ENCODE measurements around the gene FARS2. TPM values are rescaled to one million over a fixed set of nuclear protein-coding genes. Genes with fewer than 3 reads are reported as not detected.

The FARS2 gene
- total RNA-seq, 2 experiments from 2014 or later = 13.8 to 14.3 TPM

DNA sequence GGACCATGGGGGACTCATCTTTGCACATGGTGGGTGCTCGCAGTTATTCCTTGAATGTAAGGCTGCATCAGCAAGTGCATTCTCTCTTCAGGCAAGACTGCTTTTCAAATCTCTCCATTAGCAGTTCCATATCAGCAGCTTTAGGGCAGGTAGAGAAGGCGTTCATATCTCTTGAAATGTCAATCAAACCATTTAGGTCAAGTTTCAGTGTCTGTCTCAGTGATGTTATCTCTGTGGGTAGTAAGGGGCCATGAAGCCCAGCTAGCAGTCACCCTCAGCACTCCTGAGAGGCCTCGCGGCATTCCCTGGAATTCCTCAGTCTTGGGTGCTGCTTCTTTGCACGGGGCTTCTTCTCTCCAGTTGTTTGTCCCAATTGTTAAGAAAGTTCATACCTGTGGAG is 24.2 kb downstream of the FARS2 start:
- Histone ChIP-seq H3K9me2 (ENCODE audit: insufficient read depth, low read length) (no peaks in the 10 kb centered on the region), H3K79me2 (ENCODE audit: insufficient read depth, low read depth, low read length) (no peaks in the 10 kb centered on the region), H2AFZ (ENCODE audit: low read length) (no peak overlapping the region), H3K27ac (ENCODE audit: low read depth, low read length, poor library complexity, severe bottlenecking) (no peak overlapping the region), H3K4me3 (ENCODE audit: low read depth, low read length, poor library complexity, severe bottlenecking) (no peak overlapping the region), H4K20me1 (ENCODE audit: insufficient read depth, low read length) (no peaks in the 10 kb centered on the region), H3K4me2 (ENCODE audit: low read length) (no peak overlapping the region), H3K4me1 (ENCODE audit: insufficient read depth, low read length, poor library complexity, severe bottlenecking) (peaks cover 5% of the 10 kb centered on the region), H3K36me3 (ENCODE audit: insufficient read depth, low read length) (no peaks in the 10 kb centered on the region), H3K9me3 (ENCODE audit: low read length) (no peaks in the 10 kb centered on the region)
- DNase-seq (ENCODE audit: low spot score) = no peak
- intact Hi-C loops (cut with micrococcal nuclease; ENCODE audit: unreplicated experiment) = no loop called here
- no peak for TF ChIP-seq EZH2phosphoT487 (IDR thresholded peaks at IDR 0.05; ENCODE audit: borderline replicate concordance, low read depth, low read length)
- TF ChIP-seq, protein P1, sequence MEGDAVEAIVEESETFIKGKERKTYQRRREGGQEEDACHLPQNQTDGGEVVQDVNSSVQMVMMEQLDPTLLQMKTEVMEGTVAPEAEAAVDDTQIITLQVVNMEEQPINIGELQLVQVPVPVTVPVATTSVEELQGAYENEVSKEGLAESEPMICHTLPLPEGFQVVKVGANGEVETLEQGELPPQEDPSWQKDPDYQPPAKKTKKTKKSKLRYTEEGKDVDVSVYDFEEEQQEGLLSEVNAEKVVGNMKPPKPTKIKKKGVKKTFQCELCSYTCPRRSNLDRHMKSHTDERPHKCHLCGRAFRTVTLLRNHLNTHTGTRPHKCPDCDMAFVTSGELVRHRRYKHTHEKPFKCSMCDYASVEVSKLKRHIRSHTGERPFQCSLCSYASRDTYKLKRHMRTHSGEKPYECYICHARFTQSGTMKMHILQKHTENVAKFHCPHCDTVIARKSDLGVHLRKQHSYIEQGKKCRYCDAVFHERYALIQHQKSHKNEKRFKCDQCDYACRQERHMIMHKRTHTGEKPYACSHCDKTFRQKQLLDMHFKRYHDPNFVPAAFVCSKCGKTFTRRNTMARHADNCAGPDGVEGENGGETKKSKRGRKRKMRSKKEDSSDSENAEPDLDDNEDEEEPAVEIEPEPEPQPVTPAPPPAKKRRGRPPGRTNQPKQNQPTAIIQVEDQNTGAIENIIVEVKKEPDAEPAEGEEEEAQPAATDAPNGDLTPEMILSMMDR (conservative IDR thresholded peaks at IDR 0.05; ENCODE audit: low read length) = no peak
- no TSS peak for BruUV-seq (replicated peaks)
- ChIA-PET POLR2A (no interaction called here), CTCF (ENCODE audit: unreplicated experiment) (no interaction called here)

DNA sequence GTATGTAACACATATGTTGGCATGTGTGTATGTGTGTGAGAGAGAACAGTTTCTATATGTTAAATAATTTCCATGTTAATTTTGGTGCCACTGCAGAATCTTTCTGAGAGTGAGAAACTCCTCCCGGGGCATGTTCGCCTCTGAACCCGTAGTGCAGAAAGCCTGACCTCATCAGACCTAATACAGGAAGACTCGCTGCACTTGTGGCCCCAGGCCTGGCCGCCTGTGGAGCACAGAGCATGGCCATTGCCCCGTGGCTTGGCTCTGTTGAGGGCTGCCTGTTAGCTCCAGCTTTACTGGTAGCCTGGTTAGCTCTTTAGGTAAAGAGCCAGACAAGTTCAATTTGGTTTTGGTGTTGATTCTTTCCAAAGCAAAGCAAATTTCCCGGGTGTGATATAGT is 25.5 kb downstream of the FARS2 start:
- DNase-seq (ENCODE audit: low spot score) = no peak
- CTCF ChIA-PET (ENCODE audit: unreplicated experiment) = no interaction called here
- Histone ChIP-seq H3K36me3 (ENCODE audit: insufficient read depth, low read length) (no peaks in the 10 kb centered on the region), H2AFZ (ENCODE audit: low read length) (no peak overlapping the region), H3K4me2 (ENCODE audit: low read length) (no peak overlapping the region), H3K9me3 (ENCODE audit: low read length) (no peaks in the 10 kb centered on the region), H4K20me1 (ENCODE audit: insufficient read depth, low read length) (no peaks in the 10 kb centered on the region), H3K79me2 (ENCODE audit: insufficient read depth, low read depth, low read length) (no peaks in the 10 kb centered on the region), H3K9me2 (ENCODE audit: insufficient read depth, low read length) (no peaks in the 10 kb centered on the region), H3K4me1 (ENCODE audit: insufficient read depth, low read length, poor library complexity, severe bottlenecking) (peaks cover 5% of the 10 kb centered on the region), H3K27ac (ENCODE audit: low read depth, low read length, poor library complexity, severe bottlenecking) (no peak overlapping the region), H3K4me3 (ENCODE audit: low read depth, low read length, poor library complexity, severe bottlenecking) (no peak overlapping the region)
- TF ChIP-seq EZH2phosphoT487 (IDR thresholded peaks at IDR 0.05; ENCODE audit: borderline replicate concordance, low read depth, low read length) = no peak
- TF ChIP-seq, protein P1 (conservative IDR thresholded peaks at IDR 0.05; ENCODE audit: low read length) = no peak
- BruUV-seq (replicated peaks) = no TSS peak
- POLR2A ChIA-PET = interaction anchor here (0.6 kb wide), 1 partner anchor 86 kb away, joined by 3 read pairs; no protein-coding TSS in a partner anchor
- intact Hi-C loops (cut with micrococcal nuclease; ENCODE audit: unreplicated experiment) = no loop called here

DNA sequence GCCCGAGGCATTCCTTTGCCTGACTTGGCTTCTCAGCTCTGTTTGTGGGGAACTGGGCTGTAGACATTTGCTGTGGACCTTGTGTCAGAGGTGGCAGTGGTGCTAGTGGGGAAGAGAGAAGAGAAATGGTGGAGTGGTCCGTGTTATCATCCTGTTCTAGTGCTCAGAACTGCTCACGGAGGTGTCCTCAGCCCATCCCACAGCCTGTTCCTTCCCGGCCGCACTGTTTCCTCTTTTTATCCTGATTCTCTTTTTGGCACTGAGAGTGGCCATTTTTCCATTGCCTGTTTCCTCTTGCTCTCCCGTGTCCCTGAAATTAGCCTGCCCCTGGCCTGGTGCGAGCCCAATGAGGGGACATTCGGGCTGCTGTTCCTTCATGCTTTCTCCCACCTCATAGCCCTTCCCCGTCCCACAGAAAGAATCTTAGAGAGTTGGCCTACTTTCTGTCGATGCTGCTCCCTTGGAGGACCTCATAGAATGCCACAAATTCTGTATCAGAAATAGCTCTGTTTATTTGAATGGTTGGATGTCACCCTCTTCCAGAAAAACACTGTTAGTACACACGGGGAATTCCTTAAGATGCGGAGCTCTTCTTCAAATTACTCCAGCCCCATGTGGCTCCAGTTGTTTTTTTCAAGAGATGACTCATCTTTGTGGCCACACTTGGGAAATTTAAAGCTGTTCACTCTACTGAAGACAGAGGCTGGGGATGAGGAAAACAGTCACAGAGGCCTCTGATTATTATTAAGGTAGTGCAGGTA is 26.1 kb downstream of the FARS2 start:
- no peaks in the 10 kb centered on the region for H3K9me2 ChIP-seq (ENCODE audit: insufficient read depth, low read length)
- no peaks in the 10 kb centered on the region for H4K20me1 ChIP-seq (ENCODE audit: insufficient read depth, low read length)
- no peak for TF ChIP-seq EZH2phosphoT487 (IDR thresholded peaks at IDR 0.05; ENCODE audit: borderline replicate concordance, low read depth, low read length)
- TF ChIP-seq, protein P1 (conservative IDR thresholded peaks at IDR 0.05; ENCODE audit: low read length) = no peak
- POLR2A ChIA-PET = no interaction called here
- intact Hi-C loops (cut with micrococcal nuclease; ENCODE audit: unreplicated experiment) = no loop called here
- no peak overlapping the region for H3K4me2 ChIP-seq (ENCODE audit: low read length)
- BruUV-seq (replicated peaks) = no TSS peak
- no peak for DNase-seq (ENCODE audit: low spot score)
- peaks cover 5% of the 10 kb centered on the region for H3K4me1 ChIP-seq (ENCODE audit: insufficient read depth, low read length, poor library complexity, severe bottlenecking)
- no peaks in the 10 kb centered on the region for H3K79me2 ChIP-seq (ENCODE audit: insufficient read depth, low read depth, low read length)
- CTCF ChIA-PET (ENCODE audit: unreplicated experiment) = no interaction called here
- H3K27ac ChIP-seq (ENCODE audit: low read depth, low read length, poor library complexity, severe bottlenecking) = no peak overlapping the region
- no peak overlapping the region for H3K4me3 ChIP-seq (ENCODE audit: low read depth, low read length, poor library complexity, severe bottlenecking)
- H3K36me3 ChIP-seq (ENCODE audit: insufficient read depth, low read length) = no peaks in the 10 kb centered on the region
- no peaks in the 10 kb centered on the region for H3K9me3 ChIP-seq (ENCODE audit: low read length)
- H2AFZ ChIP-seq (ENCODE audit: low read length) = no peak overlapping the region
